D721Med (cell line): ENCODE data around the gene COX17.
A peak's percentile ranks its signal among the peaks of the same experiment; 100 is the strongest.

Experiments
- DNase-seq: peaks from one replicate; pipeline ENCODE4 v3.0.0; 2011; ENCODE audit warnings: low spot score; ENCODE audit not compliant: insufficient read length
- FAIRE-seq: peaks from 2 replicates; lab custom pipeline; 2011; peaks lifted over from hg19 to GRCh38; lab: Jason Lieb, UNC
- CTCF ChIP-seq: IDR thresholded peaks from 2 replicates; pipeline ENCODE4 v1.5.1; 2012; ENCODE audit warnings: mild to moderate bottlenecking, control low read depth; ENCODE audit not compliant: insufficient read depth; ENCODE audit errors: missing control alignments

The COX17 gene

GRCh38 chr3:119703820-119704531, 26.8 kb upstream of the COX17 start:
- TF ChIP-seq CTCF = no peak
- no peak for DNase-seq
- FAIRE-seq = no peak

- FAIRE-seq = no peak
- DNase-seq = peak; percentile 66
- no peak for TF ChIP-seq CTCF
Observed at GRCh38 chr3:119702530-119703527, 25.6 kb upstream of the COX17 start, which contains the start of gene CFAP91. Gene CFAP91, plus strand, starts transcription at chr3:119703022. Its CDS starts 77 bp downstream, at chr3:119703099.

GRCh38 chr3:119700920-119701734, 23.9 kb upstream of the COX17 start:
- DNase-seq = no peak
- FAIRE-seq = no peak
- no peak for TF ChIP-seq CTCF

- no peak for TF ChIP-seq CTCF
- FAIRE-seq (no peak), DNase-seq (no peak)
Observed at GRCh38 chr3:119700269-119700919, 23.2 kb upstream of the COX17 start.

GRCh38 chr3:119697394-119697793, 20.2 kb upstream of the COX17 start:
- FAIRE-seq = no peak
- TF ChIP-seq CTCF = no peak
- DNase-seq = no peak

GRCh38 chr3:119695480-119695879, 18.3 kb upstream of the COX17 start:
- FAIRE-seq (no peak), DNase-seq (no peak)
- no peak for TF ChIP-seq CTCF
